AG08396 (cell line): Measurements from ENCODE around the gene DR1.
"Not testable (repeated sequence)": the region's sequence is repeated elsewhere in the genome, so short reads cannot be mapped to it uniquely, and the experiment has no call there.

Source experiments
- DNase-seq: peaks from one replicate; pipeline ENCODE4 v3.0.0; 2012; ENCODE audit warnings: low spot score, mixed read lengths

The DR1 gene

GRCh38 chr1:93386268-93386667 is 40.6 kb downstream of the DR1 start:
- not testable (repeated sequence) for DNase-seq

GRCh38 chr1:93394514-93394913 is 48.8 kb downstream of the DR1 start:
- DNase-seq = no peak

- DNase-seq = no peak
Observed at GRCh38 chr1:93395195-93395594, 49.5 kb downstream of the DR1 start.

GRCh38 chr1:93399781-93400180 is 54.1 kb downstream of the DR1 start:
- no peak for DNase-seq

- DNase-seq = no peak
Observed at GRCh38 chr1:93408203-93408602, 62.5 kb downstream of the DR1 start.

- no peak for DNase-seq
Observed at GRCh38 chr1:93411000-93411399, 65.3 kb downstream of the DR1 start.

GRCh38 chr1:93414749-93415148 is 69.0 kb downstream of the DR1 start:
- DNase-seq = no peak

GRCh38 chr1:93415296-93415695 is 69.6 kb downstream of the DR1 start:
- DNase-seq = no peak

- DNase-seq = no peak
Observed at GRCh38 chr1:93416183-93416582, 70.5 kb downstream of the DR1 start.
